HG02870 (cell line): Measurements from ENCODE around the gene C19orf81.

Source experiments
- ATAC-seq: cut with Tn5 transposase; IDR thresholded peaks from one replicate; pipeline ENCODE4 v1.9.1; 2021; ENCODE audit warnings: mild to moderate bottlenecking, moderate library complexity; ENCODE audit not compliant: unreplicated experiment

The C19orf81 gene

DNA sequence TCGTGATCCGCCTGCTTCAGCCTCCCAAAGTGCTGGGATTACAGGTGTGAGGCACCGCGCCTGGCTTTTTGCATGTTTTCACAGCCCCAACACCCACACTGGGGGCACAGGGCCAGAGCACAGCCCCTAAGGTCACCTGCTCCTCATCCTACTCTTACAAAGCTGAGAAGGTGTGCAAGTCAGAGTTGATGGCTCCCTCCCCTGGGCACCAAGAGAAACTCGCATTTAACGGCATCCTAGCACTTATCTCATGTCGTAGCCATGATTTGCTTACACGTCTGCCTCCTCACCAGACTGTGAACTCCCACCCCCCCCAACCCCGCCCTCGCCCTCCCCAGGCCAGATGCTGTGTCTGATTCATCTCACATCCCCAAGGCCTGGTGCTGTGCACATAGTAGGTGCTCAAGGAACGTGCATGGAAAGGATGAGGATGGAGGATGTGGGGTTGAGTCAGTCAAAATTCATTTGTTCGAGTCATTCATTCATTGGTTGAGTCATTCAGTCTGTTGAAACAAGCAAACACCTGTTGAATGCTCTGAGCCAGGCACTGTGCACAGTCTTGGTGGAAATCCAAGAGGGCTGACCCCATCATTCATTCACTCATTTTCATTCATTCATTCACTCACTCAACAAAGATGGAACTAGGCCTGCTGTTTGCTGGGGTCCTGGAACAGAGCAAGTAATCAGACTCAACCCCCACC, 59.1 kb downstream of the C19orf81 start:
- no peak for ATAC-seq
